ENCODE measurements around the gene IMMT. TPM values are rescaled to one million over a fixed set of nuclear protein-coding genes. Genes with fewer than 3 reads are reported as not detected.

Gene IMMT
- total RNA-seq, 1 experiment from 2014 or later, result 112 TPM

- WGBS (ENCODE audit: extremely low coverage, insufficient read length, low lambda C conversion rate), result no CpG with 5 or more reads among the region's 5 CpGs
- peaks cover 46 to 98% (median 79%) of the 10 kb centered on the region in 3 experiments; a peak in 6 of 7 replicates for H3K36me3 Mint-ChIP-seq (ENCODE audit: insufficient read depth in 1 of 3, low read depth in 3 of 3)
- H3K9me3 Mint-ChIP-seq, result no peaks in the 10 kb centered on the region
- no peak for TF ChIP-seq CTCF (conservative IDR thresholded peaks at IDR 0.05)
- no peak for DNase-seq
- Histone ChIP-seq H4K91ac (ENCODE audit: insufficient read length, low read depth, low read length) (no peak overlapping the region), H3K27ac (ENCODE audit: insufficient read length, low read depth, low read length) (no peak overlapping the region), H3K27me3 (ENCODE audit: insufficient read depth, low read length) (no peaks in the 10 kb centered on the region), H2BK120ac (ENCODE audit: low read depth, low read length, poor library complexity, severe bottlenecking) (no peak overlapping the region), H4K20me1 (ENCODE audit: control insufficient read depth, insufficient read depth, insufficient read length) (no peaks in the 10 kb centered on the region), H2BK5ac (ENCODE audit: insufficient read length, low read length) (no peak overlapping the region), H3K4ac (ENCODE audit: low read depth, low read length) (no peak overlapping the region), H3K4me1 (ENCODE audit: insufficient read depth, low read length) (no peaks in the 10 kb centered on the region), H3K14ac (ENCODE audit: insufficient read depth, low read length) (no peak overlapping the region), H4K5ac (ENCODE audit: insufficient read length, low read depth, low read length) (no peak overlapping the region), H2BK15ac (ENCODE audit: low read depth, low read length) (no peak overlapping the region), H2AK5ac (ENCODE audit: insufficient read length, low read length) (no peak overlapping the region), H3K79me2 (ENCODE audit: insufficient read depth, low read length) (no peaks in the 10 kb centered on the region), H3K23ac (ENCODE audit: insufficient read length, low read depth, low read length) (no peak overlapping the region), H3K18ac (ENCODE audit: insufficient read length, low read depth, low read length) (no peak overlapping the region), H4K8ac (replicated peaks; ENCODE audit: insufficient read length, low read depth, low read length) (no peak overlapping the region), H3K23me2 (ENCODE audit: insufficient read length, low read depth, low read length, poor library complexity, severe bottlenecking) (no peaks in the 10 kb centered on the region), H2AFZ (ENCODE audit: low read length) (no peak overlapping the region), H3K4me2 (ENCODE audit: insufficient read depth, insufficient read length, low read length) (no peak overlapping the region), H2BK12ac (ENCODE audit: insufficient read length, low read depth, low read length) (no peak overlapping the region), H3K56ac (ENCODE audit: insufficient read length, low read depth, low read length) (no peak overlapping the region), H3K9me3 (ENCODE audit: control insufficient read depth, low read depth, low read length) (no peaks in the 10 kb centered on the region), H3T11ph (ENCODE audit: low read length) (no peak overlapping the region), H3K9ac (ENCODE audit: extremely low read depth, insufficient read length, low read length) (no peak overlapping the region), H2BK20ac (ENCODE audit: low read depth, low read length, poor library complexity, severe bottlenecking) (no peak overlapping the region), H3K79me1 (ENCODE audit: insufficient read depth, low read depth, low read length, poor library complexity, severe bottlenecking) (no peaks in the 10 kb centered on the region)
- H3K27me3 Mint-ChIP-seq (ENCODE audit: low read depth), result no peaks in the 10 kb centered on the region
- no peak overlapping the region for H3K27ac Mint-ChIP-seq
- no peaks in the 10 kb centered on the region for H3K4me1 Mint-ChIP-seq
- no peak overlapping the region for H3K4me3 Mint-ChIP-seq
Measured at GRCh38 chr2:86124683-86125082, 70.6 kb downstream of the IMMT start.

Data from H9 (cell line).